Measurements from ENCODE around the gene TIMM29.
A peak's percentile ranks its signal among the peaks of the same experiment; 100 is the strongest.

The TIMM29 gene

GRCh38 chr19:10915130-10916091 is 13.2 kb upstream of the TIMM29 start:
- Histone ChIP-seq H3K36me3 (ENCODE audit: insufficient read depth, low read length) (peaks cover 49% of the 10 kb centered on the region), H3K4me3 (ENCODE audit: low read length) (no peak overlapping the region), H3K9me3 (replicated peaks; ENCODE audit: low read length) (no peaks in the 10 kb centered on the region), H3K9ac (ENCODE audit: low read depth, low read length) (no peak overlapping the region), H3K4me1 (ENCODE audit: control insufficient read depth, insufficient read depth, low read length) (peaks cover 16% of the 10 kb centered on the region), H3K27me3 (ENCODE audit: control insufficient read depth, insufficient read depth, low read length) (no peaks in the 10 kb centered on the region), H3K4me2 (ENCODE audit: low read length) (peak overlapping the region; percentile 46)

GRCh38 chr19:10916602-10917001 is 12.0 kb upstream of the TIMM29 start:
- Histone ChIP-seq H3K27me3 (ENCODE audit: control insufficient read depth, insufficient read depth, low read length) (no peaks in the 10 kb centered on the region), H3K4me1 (ENCODE audit: control insufficient read depth, insufficient read depth, low read length) (peaks cover 16% of the 10 kb centered on the region), H3K4me2 (ENCODE audit: low read length) (no peak overlapping the region), H3K9me3 (replicated peaks; ENCODE audit: low read length) (no peaks in the 10 kb centered on the region), H3K4me3 (ENCODE audit: low read length) (no peak overlapping the region), H3K9ac (ENCODE audit: low read depth, low read length) (no peak overlapping the region), H3K36me3 (ENCODE audit: insufficient read depth, low read length) (peaks cover 48% of the 10 kb centered on the region)

- Histone ChIP-seq H3K27me3 (ENCODE audit: control insufficient read depth, insufficient read depth, low read length) (no peaks in the 10 kb centered on the region), H3K9ac (ENCODE audit: low read depth, low read length) (no peak overlapping the region), H3K9me3 (replicated peaks; ENCODE audit: low read length) (no peaks in the 10 kb centered on the region), H3K4me3 (ENCODE audit: low read length) (no peak overlapping the region), H3K36me3 (ENCODE audit: insufficient read depth, low read length) (peaks cover 47% of the 10 kb centered on the region), H3K4me1 (ENCODE audit: control insufficient read depth, insufficient read depth, low read length) (peaks cover 16% of the 10 kb centered on the region), H3K4me2 (ENCODE audit: low read length) (no peak overlapping the region)
These were observed 10.3 kb upstream of the TIMM29 start for GRCh38 chr19:10918359-10918758.

- peaks cover 50% of the 10 kb centered on the region for H3K36me3 ChIP-seq (ENCODE audit: insufficient read depth, low read length)
- no peak overlapping the region for H3K4me3 ChIP-seq (ENCODE audit: low read length)
- H3K4me1 ChIP-seq (ENCODE audit: control insufficient read depth, insufficient read depth, low read length) = peaks cover 16% of the 10 kb centered on the region
- no peak overlapping the region for H3K4me2 ChIP-seq (ENCODE audit: low read length)
- no peak overlapping the region for H3K9ac ChIP-seq (ENCODE audit: low read depth, low read length)
- H3K9me3 ChIP-seq (replicated peaks; ENCODE audit: low read length) = no peaks in the 10 kb centered on the region
- no peaks in the 10 kb centered on the region for H3K27me3 ChIP-seq (ENCODE audit: control insufficient read depth, insufficient read depth, low read length)
These were observed 9.0 kb upstream of the TIMM29 start for GRCh38 chr19:10919352-10920287.

- H3K36me3 ChIP-seq (ENCODE audit: insufficient read depth, low read length) = peaks cover 51% of the 10 kb centered on the region
- H3K9me3 ChIP-seq (replicated peaks; ENCODE audit: low read length) = no peaks in the 10 kb centered on the region
- no peaks in the 10 kb centered on the region for H3K27me3 ChIP-seq (ENCODE audit: control insufficient read depth, insufficient read depth, low read length)
- no peak overlapping the region for H3K4me2 ChIP-seq (ENCODE audit: low read length)
- H3K9ac ChIP-seq (ENCODE audit: low read depth, low read length) = no peak overlapping the region
- peaks cover 12% of the 10 kb centered on the region for H3K4me1 ChIP-seq (ENCODE audit: control insufficient read depth, insufficient read depth, low read length)
- no peak overlapping the region for H3K4me3 ChIP-seq (ENCODE audit: low read length)
These were observed 8.3 kb upstream of the TIMM29 start for GRCh38 chr19:10920288-10920655.

- Histone ChIP-seq H3K4me3 (ENCODE audit: low read length) (no peak overlapping the region), H3K4me2 (ENCODE audit: low read length) (no peak overlapping the region), H3K27me3 (ENCODE audit: control insufficient read depth, insufficient read depth, low read length) (no peaks in the 10 kb centered on the region), H3K4me1 (ENCODE audit: control insufficient read depth, insufficient read depth, low read length) (peaks cover 7% of the 10 kb centered on the region), H3K36me3 (ENCODE audit: insufficient read depth, low read length) (peaks cover 55% of the 10 kb centered on the region), H3K9ac (ENCODE audit: low read depth, low read length) (no peak overlapping the region), H3K9me3 (replicated peaks; ENCODE audit: low read length) (no peaks in the 10 kb centered on the region)
These were observed 7.8 kb upstream of the TIMM29 start for GRCh38 chr19:10920781-10921180.

GRCh38 chr19:10921199-10921909 is 7.3 kb upstream of the TIMM29 start:
- no peaks in the 10 kb centered on the region for H3K27me3 ChIP-seq (ENCODE audit: control insufficient read depth, insufficient read depth, low read length)

GRCh38 chr19:10921910-10922637 is 6.5 kb upstream of the TIMM29 start:
- Histone ChIP-seq H3K36me3 (ENCODE audit: insufficient read depth, low read length) (peaks cover 50% of the 10 kb centered on the region), H3K4me2 (ENCODE audit: low read length) (no peak overlapping the region), H3K27me3 (ENCODE audit: control insufficient read depth, insufficient read depth, low read length) (no peaks in the 10 kb centered on the region), H3K4me1 (ENCODE audit: control insufficient read depth, insufficient read depth, low read length) (peaks cover 4% of the 10 kb centered on the region), H3K9me3 (replicated peaks; ENCODE audit: low read length) (no peaks in the 10 kb centered on the region), H3K9ac (ENCODE audit: low read depth, low read length) (no peak overlapping the region), H3K4me3 (ENCODE audit: low read length) (no peak overlapping the region)

More at GRCh38 chr19:10921199-10921909, 7.3 kb upstream of the TIMM29 start:
- H3K4me2 ChIP-seq (ENCODE audit: low read length) = no peak overlapping the region
- H3K9ac ChIP-seq (ENCODE audit: low read depth, low read length) = no peak overlapping the region
- peaks cover 3% of the 10 kb centered on the region for H3K4me1 ChIP-seq (ENCODE audit: control insufficient read depth, insufficient read depth, low read length)
- H3K4me3 ChIP-seq (ENCODE audit: low read length) = no peak overlapping the region
- peaks cover 54% of the 10 kb centered on the region for H3K36me3 ChIP-seq (ENCODE audit: insufficient read depth, low read length)
- no peaks in the 10 kb centered on the region for H3K9me3 ChIP-seq (replicated peaks; ENCODE audit: low read length)

GRCh38 chr19:10922638-10923014 is 6.0 kb upstream of the TIMM29 start:
- peaks cover 50% of the 10 kb centered on the region for H3K36me3 ChIP-seq (ENCODE audit: insufficient read depth, low read length)
- no peak overlapping the region for H3K9ac ChIP-seq (ENCODE audit: low read depth, low read length)
- peaks cover 9% of the 10 kb centered on the region for H3K4me1 ChIP-seq (ENCODE audit: control insufficient read depth, insufficient read depth, low read length)
- no peak overlapping the region for H3K4me3 ChIP-seq (ENCODE audit: low read length)
- no peak overlapping the region for H3K4me2 ChIP-seq (ENCODE audit: low read length)
- H3K27me3 ChIP-seq (ENCODE audit: control insufficient read depth, insufficient read depth, low read length) = no peaks in the 10 kb centered on the region
- H3K9me3 ChIP-seq (replicated peaks; ENCODE audit: low read length) = no peaks in the 10 kb centered on the region

GRCh38 chr19:10923260-10924112 is 5.1 kb upstream of the TIMM29 start:
- Histone ChIP-seq H3K4me2 (ENCODE audit: low read length) (no peak overlapping the region), H3K4me3 (ENCODE audit: low read length) (no peak overlapping the region), H3K9ac (ENCODE audit: low read depth, low read length) (no peak overlapping the region), H3K9me3 (replicated peaks; ENCODE audit: low read length) (no peaks in the 10 kb centered on the region), H3K4me1 (ENCODE audit: control insufficient read depth, insufficient read depth, low read length) (peaks cover 13% of the 10 kb centered on the region), H3K27me3 (ENCODE audit: control insufficient read depth, insufficient read depth, low read length) (no peaks in the 10 kb centered on the region), H3K36me3 (ENCODE audit: insufficient read depth, low read length) (peaks cover 45% of the 10 kb centered on the region)

Measured in skeletal muscle satellite cell (primary cell).